ENCODE measurements around the gene FAM171A1.

The FAM171A1 gene

DNA sequence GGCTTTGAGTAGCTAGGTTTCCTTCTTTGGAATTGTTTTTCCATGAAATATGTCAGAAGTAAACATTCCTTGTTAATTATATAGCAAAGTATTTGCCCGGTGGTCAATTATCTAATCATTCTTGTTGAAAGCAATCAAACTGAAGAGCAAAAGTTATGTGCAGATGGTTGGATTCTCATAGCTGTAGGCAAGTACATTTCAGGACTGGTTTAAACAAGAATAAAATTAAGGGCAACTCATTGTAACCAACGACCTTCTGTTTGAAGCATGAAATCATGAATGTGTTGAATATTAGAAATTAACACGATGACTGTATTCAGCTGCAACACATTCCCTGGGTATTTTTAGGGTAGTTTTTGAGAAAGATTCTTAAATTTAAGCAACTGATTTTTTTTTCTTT lies 140.8 kb downstream of the FAM171A1 start:
- TF ChIP-seq ZFX (IDR thresholded peaks at IDR 0.05; ENCODE audit: borderline replicate concordance) (no peak), CTCF (IDR thresholded peaks at IDR 0.05) (no peak)
- H3K27ac ChIP-seq, result no peak overlapping the region

DNA sequence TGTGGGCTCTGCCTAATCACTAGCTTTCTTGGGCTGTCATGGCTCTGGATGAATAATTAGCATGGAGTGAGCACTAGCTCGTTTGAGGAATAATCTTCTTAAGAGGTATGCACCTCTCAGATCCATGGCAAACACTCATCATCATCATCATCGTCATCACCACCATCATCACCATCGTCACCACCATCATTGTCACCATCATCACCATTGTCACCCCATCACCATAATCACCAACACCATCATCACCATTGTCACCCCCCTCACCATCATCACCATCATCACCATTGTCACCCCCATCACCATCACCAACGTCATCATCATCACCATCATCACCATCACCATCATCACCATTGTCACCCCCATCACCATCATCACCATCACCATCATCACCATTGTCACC lies 141.8 kb downstream of the FAM171A1 start:
- H3K27ac ChIP-seq, result no peak overlapping the region
- TF ChIP-seq ZFX (IDR thresholded peaks at IDR 0.05; ENCODE audit: borderline replicate concordance) (no peak), CTCF (IDR thresholded peaks at IDR 0.05) (no peak)

DNA sequence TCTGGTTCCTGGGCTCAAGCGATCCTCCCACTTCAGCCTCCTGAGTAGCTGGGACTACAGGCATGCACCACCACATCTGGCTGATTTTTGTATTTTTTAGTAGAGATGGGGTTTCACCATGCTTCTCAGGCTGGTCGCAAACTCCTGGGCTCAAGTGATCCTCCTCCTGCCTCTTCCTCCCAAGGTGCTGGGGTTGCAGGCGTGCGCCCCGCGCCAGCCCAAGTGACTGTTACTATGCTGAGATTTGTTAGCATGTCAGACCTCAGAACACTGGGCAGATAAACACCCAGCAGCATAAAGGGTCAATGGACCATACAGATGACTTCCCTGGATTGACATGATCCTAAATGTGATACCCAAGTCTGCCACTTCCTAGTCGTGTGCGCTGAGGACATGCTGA lies 142.7 kb downstream of the FAM171A1 start:
- no peak for TF ChIP-seq CTCF (IDR thresholded peaks at IDR 0.05)
- no peak for TF ChIP-seq ZFX (IDR thresholded peaks at IDR 0.05; ENCODE audit: borderline replicate concordance)
- H3K27ac ChIP-seq, result no peak overlapping the region

- no peak for TF ChIP-seq ZFX (IDR thresholded peaks at IDR 0.05; ENCODE audit: borderline replicate concordance)
- no peak for TF ChIP-seq CTCF (IDR thresholded peaks at IDR 0.05)
- no peak overlapping the region for H3K27ac ChIP-seq
These were observed 143.3 kb downstream of the FAM171A1 start for GRCh38 chr10:15227611-15228372.

- no peak overlapping the region for H3K27ac ChIP-seq
- TF ChIP-seq ZFX (IDR thresholded peaks at IDR 0.05; ENCODE audit: borderline replicate concordance), result no peak
- TF ChIP-seq CTCF (IDR thresholded peaks at IDR 0.05), result no peak
These were observed 145.6 kb downstream of the FAM171A1 start for GRCh38 chr10:15225511-15225910.

- TF ChIP-seq ZFX (IDR thresholded peaks at IDR 0.05; ENCODE audit: borderline replicate concordance) (no peak), CTCF (IDR thresholded peaks at IDR 0.05) (no peak)
- H3K27ac ChIP-seq, result no peak overlapping the region
These were observed 146.1 kb downstream of the FAM171A1 start for GRCh38 chr10:15224948-15225347.

GRCh38 chr10:15223174-15223573 lies 147.9 kb downstream of the FAM171A1 start:
- H3K27ac ChIP-seq, result no peak overlapping the region
- TF ChIP-seq ZFX (IDR thresholded peaks at IDR 0.05; ENCODE audit: borderline replicate concordance) (no peak), CTCF (IDR thresholded peaks at IDR 0.05) (no peak)
